HepG2 (cell line): ENCODE results near the gene SLC38A3. TPM values are rescaled to one million over a fixed set of nuclear protein-coding genes. Genes with fewer than 3 reads are reported as not detected.

Experiments
- DBP ChIP-seq: sonication (generic); formaldehyde crosslinking; IDR thresholded peaks from 2 replicates; pipeline ENCODE4 v1.4.0; 2020; ENCODE audit warnings: missing genetic modification reagents; ENCODE audit errors: not compliant biosample characterization
- HMGA1 ChIP-seq: sonication (generic); formaldehyde crosslinking; conservative IDR thresholded peaks from 2 replicates; pipeline ENCODE4 v1.4.0; 2020; ENCODE audit warnings: missing genetic modification reagents
- IKZF1 ChIP-seq: fragments of 450-650 bp; IDR thresholded peaks from 2 replicates; pipeline ENCODE4 v1.7.1; 2016
- KDM2A ChIP-seq: sonication (generic); formaldehyde crosslinking; IDR thresholded peaks from 2 replicates; pipeline ENCODE4 v1.4.0; 2020; ENCODE audit warnings: low read depth, missing genetic modification reagents, borderline replicate concordance
- MTA1 ChIP-seq: sonication (generic); formaldehyde crosslinking; IDR thresholded peaks from 2 replicates; pipeline ENCODE4 v1.4.0; 2020; ENCODE audit warnings: missing genetic modification reagents, mild to moderate bottlenecking, borderline replicate concordance
- SNAPC4 ChIP-seq: sonication (generic); formaldehyde crosslinking; IDR thresholded peaks from 2 replicates; pipeline ENCODE4 v1.4.0; 2020; ENCODE audit warnings: mild to moderate bottlenecking, missing genetic modification reagents
- TRIM24 ChIP-seq: sonication (generic); formaldehyde crosslinking; IDR thresholded peaks from 2 replicates; pipeline ENCODE4 v1.8.0; 2022; ENCODE audit warnings: mild to moderate bottlenecking, missing genetic modification reagents
- ZBTB2 ChIP-seq: sonication (generic); formaldehyde crosslinking; IDR thresholded peaks from 2 replicates; pipeline ENCODE4 v1.8.0; 2022; ENCODE audit warnings: low read depth, missing genetic modification reagents
- ZBTB20 ChIP-seq: sonication (generic); formaldehyde crosslinking; IDR thresholded peaks from 2 replicates; pipeline ENCODE4 v1.8.1; 2023; ENCODE audit warnings: missing genetic modification reagents, low read depth, mild to moderate bottlenecking, borderline replicate concordance
- ZFP36L2 ChIP-seq: sonication (generic); formaldehyde crosslinking; IDR thresholded peaks from 2 replicates; pipeline ENCODE4 v1.4.0; 2020; ENCODE audit warnings: missing genetic modification reagents
- ZFX ChIP-seq: sonication (generic); formaldehyde crosslinking; IDR thresholded peaks from 2 replicates; pipeline ENCODE4 v1.4.0; 2020; ENCODE audit warnings: mild to moderate bottlenecking, low read depth, missing genetic modification reagents, moderate library complexity
- ZNF30 ChIP-seq: sonication (generic); formaldehyde crosslinking; IDR thresholded peaks from 2 replicates; pipeline ENCODE4 v1.5.0; 2020; ENCODE audit warnings: mild to moderate bottlenecking, missing genetic modification reagents
- ZNF333 ChIP-seq: sonication (generic); formaldehyde crosslinking; IDR thresholded peaks from 2 replicates; pipeline ENCODE4 v1.4.0; 2020; ENCODE audit warnings: mild to moderate bottlenecking, missing genetic modification reagents, borderline replicate concordance
- ZNF510 ChIP-seq: sonication (generic); formaldehyde crosslinking; IDR thresholded peaks from 2 replicates; pipeline ENCODE4 v1.4.0; 2020; ENCODE audit warnings: low read depth, mild to moderate bottlenecking, missing genetic modification reagents
- ZNF674 ChIP-seq: sonication (generic); formaldehyde crosslinking; IDR thresholded peaks from 2 replicates; pipeline ENCODE4 v1.5.0; 2020; ENCODE audit warnings: low read depth, mild to moderate bottlenecking, missing genetic modification reagents
- ZSCAN20 ChIP-seq: sonication (generic); formaldehyde crosslinking; IDR thresholded peaks from 2 replicates; pipeline ENCODE4 v1.4.0; 2020; ENCODE audit warnings: missing genetic modification reagents, mild to moderate bottlenecking, borderline replicate concordance
- polyA plus RNA-seq, 8 experiments: library from polyadenylated mRNA; depleted of rRNA in 3 of 8; stranded (reverse) in 7 of 8; unstranded in 1 of 8; fragments of >200 nt; fragmentation: Illumina TruSeq in 4 of 8; extraction: Trizol in 4 of 8; gene quantifications; 2 replicates each; pipeline versions ENCODE4 v1.2.1 to v1.2.3, GENCODE V29; 2011 to 2016; ENCODE audit warnings: low read depth in 4 of 8, missing spikeins in 1 of 8, mixed read lengths in 1 of 8; ENCODE audit not compliant: insufficient read depth in 1 of 8
- total RNA-seq, 5 experiments: library from RNA; depleted of rRNA; stranded (reverse); fragments of >200 nt; fragmentation: Illumina TruSeq; extraction: Trizol; gene quantifications; 2 replicates each; pipeline ENCODE4 v1.2.3, GENCODE V29; 2016; ENCODE audit warnings: low read depth in 1 of 5
- TF ChIP-seq, protein P1 (sequence below): IDR thresholded peaks from 2 replicates; pipeline ENCODE4 v1.6.1; 2016

The SLC38A3 gene
- total and polyA plus RNA-seq, 2 of the 13 experiments (the other 11 are each of a cell fraction or from before 2014, with no cell fraction given), result 29.8 to 164 TPM

- TF ChIP-seq, protein P1, sequence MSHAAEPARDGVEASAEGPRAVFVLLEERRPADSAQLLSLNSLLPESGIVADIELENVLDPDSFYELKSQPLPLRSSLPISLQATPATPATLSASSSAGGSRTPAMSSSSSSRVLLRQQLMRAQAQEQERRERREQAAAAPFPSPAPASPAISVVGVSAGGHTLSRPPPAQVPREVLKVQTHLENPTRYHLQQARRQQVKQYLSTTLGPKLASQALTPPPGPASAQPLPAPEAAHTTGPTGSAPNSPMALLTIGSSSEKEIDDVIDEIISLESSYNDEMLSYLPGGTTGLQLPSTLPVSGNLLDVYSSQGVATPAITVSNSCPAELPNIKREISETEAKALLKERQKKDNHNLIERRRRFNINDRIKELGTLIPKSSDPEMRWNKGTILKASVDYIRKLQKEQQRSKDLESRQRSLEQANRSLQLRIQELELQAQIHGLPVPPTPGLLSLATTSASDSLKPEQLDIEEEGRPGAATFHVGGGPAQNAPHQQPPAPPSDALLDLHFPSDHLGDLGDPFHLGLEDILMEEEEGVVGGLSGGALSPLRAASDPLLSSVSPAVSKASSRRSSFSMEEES (CRISPR knock-in tag), result peak; percentile 86
- TF ChIP-seq TRIM24 (CRISPR knock-in tag) (no peak), ZNF674 (CRISPR knock-in tag) (no peak), ZSCAN20 (CRISPR knock-in tag) (no peak), DBP (CRISPR knock-in tag) (no peak), ZNF333 (CRISPR knock-in tag) (no peak), IKZF1 (no peak), HMGA1 (CRISPR knock-in tag) (no peak), ZFX (CRISPR knock-in tag) (peak; percentile 86), ZFP36L2 (CRISPR knock-in tag) (0 out of 2 replicates have a peak, but pooled peaks have one; percentile 29), SNAPC4 (CRISPR knock-in tag) (no peak), ZNF510 (CRISPR knock-in tag) (no peak), ZNF30 (CRISPR knock-in tag) (no peak), ZBTB20 (CRISPR knock-in tag) (peak; percentile 81; the same call in 1 of the 2 replicates), ZBTB2 (CRISPR knock-in tag) (no peak), MTA1 (no peak), KDM2A (CRISPR knock-in tag) (peak; percentile 46; the same call in 1 of the 2 replicates)
Measured at GRCh38 chr3:50201573-50202315, 3.3 kb upstream of the SLC38A3 start (continued).
